ENCODE data around the gene THYN1. TPM values are rescaled to one million over a fixed set of nuclear protein-coding genes. Genes with fewer than 3 reads are reported as not detected.

Gene THYN1
- 39.8 and 48.6 TPM in 2 replicates for total RNA-seq

DNA sequence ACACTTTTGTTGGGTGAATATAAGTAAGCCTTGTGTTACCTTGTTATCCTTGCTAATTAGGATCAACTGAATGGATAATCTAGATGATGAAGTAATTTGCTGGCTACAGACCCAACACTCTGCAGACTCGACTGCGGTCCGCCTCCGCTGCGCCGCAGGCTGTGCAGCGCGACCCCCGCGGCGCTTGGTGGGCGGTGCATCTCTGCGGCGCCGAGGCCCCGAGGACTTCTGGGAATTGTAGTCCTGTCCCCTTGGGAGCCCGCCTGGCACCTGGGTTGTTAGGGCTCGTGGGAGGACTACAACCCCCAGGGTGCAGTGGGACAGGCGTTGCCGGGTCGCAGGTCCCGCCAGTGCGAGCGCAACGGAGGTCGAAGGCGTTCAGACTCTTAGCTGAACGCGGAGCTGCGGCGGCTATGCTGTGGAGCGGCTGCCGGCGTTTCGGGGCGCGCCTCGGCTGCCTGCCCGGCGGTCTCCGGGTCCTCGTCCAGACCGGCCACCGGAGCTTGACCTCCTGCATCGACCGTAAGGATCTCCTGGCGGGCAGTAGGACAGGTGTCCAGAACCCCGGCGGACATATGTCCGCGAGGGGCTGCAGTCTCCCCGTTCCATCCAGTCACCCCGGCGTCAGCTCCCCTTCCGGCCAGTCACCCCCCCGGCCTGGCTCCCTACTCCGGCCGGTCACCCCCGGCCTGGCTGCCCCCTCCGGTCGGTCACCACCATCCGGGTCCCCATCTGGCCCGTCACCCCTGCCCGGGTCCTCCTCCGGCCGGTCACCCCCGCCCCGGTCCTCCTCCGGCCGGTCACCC is at the start of gene THYN1, which contains the start of gene ACAD8:
TSS of gene THYN1 (minus strand) at position 165 of the 806 bp plus-strand sequence. CDS start 470 bp downstream, outside the sequence.
TSS of gene ACAD8 (plus strand) at position 381 of the 806 bp plus-strand sequence. CDS start at position 414, 33 bp downstream.

DNA sequence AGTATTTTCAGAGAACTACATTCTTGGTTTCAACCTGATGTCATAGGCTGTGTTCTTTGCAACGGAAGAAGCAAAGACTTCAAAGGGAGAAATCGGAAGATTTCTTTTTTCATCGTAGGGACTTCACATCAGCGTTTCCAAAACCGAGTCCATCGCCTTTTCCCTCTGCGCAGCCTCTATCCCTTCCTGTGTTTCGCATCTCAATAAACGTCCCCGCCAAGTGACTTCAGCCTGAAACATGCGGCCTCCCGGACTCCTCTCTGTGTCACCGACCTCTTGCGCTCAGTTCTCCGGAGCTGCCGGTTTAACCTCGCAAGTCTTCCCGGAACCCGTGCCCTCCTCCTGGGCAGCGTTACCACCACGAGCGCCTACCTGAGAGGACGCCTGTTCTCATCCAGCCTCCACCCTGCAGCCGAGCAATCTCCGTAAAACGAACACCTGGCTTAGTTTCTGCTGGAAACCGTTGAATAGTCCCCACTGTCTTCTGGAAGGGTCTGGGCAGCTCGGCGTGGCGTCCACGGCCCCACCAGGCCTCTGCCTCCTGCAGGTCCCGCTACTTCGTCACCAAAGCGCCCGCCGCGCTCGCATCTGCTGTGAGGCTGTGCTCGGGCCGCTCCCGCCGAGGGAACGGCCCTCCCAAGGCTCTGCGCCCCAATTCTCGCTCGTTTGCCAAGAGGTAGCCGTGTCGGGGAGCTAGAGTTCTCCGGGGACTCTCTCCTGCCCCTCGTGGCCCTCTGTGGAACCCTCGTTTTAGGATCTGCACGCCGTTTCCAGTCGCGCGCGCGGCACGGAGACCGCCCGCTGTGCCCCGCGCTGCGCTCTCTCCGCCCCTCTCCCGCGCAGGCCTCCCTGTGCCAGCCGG is 22.6 kb upstream of the THYN1 start, which contains the start of gene GLB1L3:
TSS of gene GLB1L3 (plus strand) at position 846 of the 862 bp plus-strand sequence. CDS start 362 bp downstream, outside the sequence.

DNA sequence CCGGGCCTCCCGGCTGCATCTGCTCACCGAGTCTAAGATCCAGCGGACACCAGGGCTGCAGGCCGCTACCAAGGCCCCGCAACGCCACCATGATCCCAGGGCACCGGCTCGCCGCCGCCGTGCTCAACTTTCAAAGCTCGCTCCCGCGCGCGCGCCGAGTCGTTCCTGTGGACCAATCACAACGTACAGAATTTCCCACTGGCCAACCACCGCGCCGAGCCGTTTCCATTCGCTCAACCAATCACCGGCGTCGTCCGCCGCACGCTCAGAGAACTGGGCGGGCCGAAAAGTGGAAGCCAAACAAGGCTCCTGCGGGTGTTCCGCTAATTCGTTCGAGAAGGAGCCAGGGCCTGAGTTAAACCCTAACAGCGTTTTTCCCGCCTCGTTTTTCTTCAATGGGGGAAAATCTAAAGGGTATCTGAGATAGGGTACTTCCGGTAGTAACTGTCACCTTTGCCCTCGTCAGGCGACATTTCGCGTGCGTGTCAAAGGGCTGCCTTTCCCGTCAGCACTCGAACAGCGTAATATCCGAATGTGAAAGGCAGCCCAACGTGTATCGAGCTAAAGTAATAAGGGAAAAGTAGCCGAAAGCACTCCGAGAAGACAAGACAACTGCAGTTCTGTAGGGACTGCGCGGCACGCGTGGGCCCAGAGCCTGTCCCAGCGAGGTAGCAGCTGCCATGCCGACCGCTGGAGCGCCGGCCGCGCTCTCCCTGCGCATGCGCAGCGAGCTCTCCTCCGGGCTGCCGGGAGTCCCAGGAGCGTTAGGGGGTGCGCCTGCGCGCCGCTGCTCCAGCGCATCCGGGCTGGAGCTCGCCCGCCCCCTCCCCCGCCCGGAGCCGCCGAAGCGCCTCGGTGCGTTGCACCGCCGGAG is 29.1 kb downstream of the THYN1 start, which contains the start of the genes NCAPD3 and VPS26B:
TSS of gene NCAPD3 (minus strand) at position 132 of the 874 bp plus-strand sequence. CDS start at position 91, 41 bp downstream.
TSS of gene VPS26B (plus strand) at position 836 of the 874 bp plus-strand sequence. CDS start 452 bp downstream, outside the sequence.

Other genes with a start within 250 kb of the THYN1 start
- 37.3 TPM in 2 replicates for gene JAM3, start 184.3 kb downstream of the THYN1 start, total RNA-seq
- 5.5 and 7.2 TPM in 2 replicates for gene NCAPD3, start 29.4 kb downstream of the THYN1 start, total RNA-seq
- gene VPS26B, start 28.7 kb downstream of the THYN1 start, total RNA-seq = 38.0 and 51.4 TPM in 2 replicates
- 13.1 and 13.2 TPM in 2 replicates for gene ACAD8, start 216 bp upstream of the THYN1 start, total RNA-seq
- gene GLB1L3, start 23.0 kb upstream of the THYN1 start, total RNA-seq = not detected in 2 replicates
- 1.7 and 2.9 TPM in 2 replicates for gene GLB1L2, start 78.6 kb upstream of the THYN1 start, total RNA-seq
- gene B3GAT1, start 158.9 kb upstream of the THYN1 start, total RNA-seq = not detected in 2 replicates

Measured in cardiac ventricle fibroblast (primary cell).